IPS-18a (cell line): ENCODE data around the gene TTLL9.
A peak's percentile ranks its signal among the peaks of the same experiment; 100 is the strongest.
"Not testable (repeated sequence)": the region's sequence is repeated elsewhere in the genome, so short reads cannot be mapped to it uniquely, and the experiment has no call there.

Source experiments
- H3K27ac ChIP-seq: one replicate; pipeline ENCODE4 v1.5.1; 2013; ENCODE audit warnings: low read length
- H3K27me3 ChIP-seq: one replicate; pipeline ENCODE4 v1.6.1; 2013; ENCODE audit warnings: mild to moderate bottlenecking, low read length; ENCODE audit not compliant: control insufficient read depth, insufficient read depth
- H3K36me3 ChIP-seq: one replicate; pipeline ENCODE4 v1.6.1; 2013; ENCODE audit warnings: low read depth, low read length; ENCODE audit not compliant: control insufficient read depth
- H3K4me1 ChIP-seq: one replicate; pipeline ENCODE4 v1.6.1; 2013; ENCODE audit warnings: low read depth, low read length; ENCODE audit not compliant: control insufficient read depth
- H3K4me3 ChIP-seq: one replicate; pipeline ENCODE4 v1.5.1; 2013; ENCODE audit warnings: low read length
- H3K9ac ChIP-seq: one replicate; pipeline ENCODE4 v1.6.1; 2013; ENCODE audit warnings: mild to moderate bottlenecking, low read length, moderate library complexity
- H3K9me3 ChIP-seq: one replicate; pipeline ENCODE4 v1.6.1; 2013; ENCODE audit warnings: low read depth, low read length; ENCODE audit not compliant: control insufficient read depth

The TTLL9 gene, protein sequence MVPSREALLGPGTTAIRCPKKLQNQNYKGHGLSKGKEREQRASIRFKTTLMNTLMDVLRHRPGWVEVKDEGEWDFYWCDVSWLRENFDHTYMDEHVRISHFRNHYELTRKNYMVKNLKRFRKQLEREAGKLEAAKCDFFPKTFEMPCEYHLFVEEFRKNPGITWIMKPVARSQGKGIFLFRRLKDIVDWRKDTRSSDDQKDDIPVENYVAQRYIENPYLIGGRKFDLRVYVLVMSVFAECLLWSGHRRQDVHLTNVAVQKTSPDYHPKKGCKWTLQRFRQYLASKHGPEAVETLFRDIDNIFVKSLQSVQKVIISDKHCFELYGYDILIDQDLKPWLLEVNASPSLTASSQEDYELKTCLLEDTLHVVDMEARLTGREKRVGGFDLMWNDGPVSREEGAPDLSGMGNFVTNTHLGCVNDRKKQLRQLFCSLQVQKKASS

DNA sequence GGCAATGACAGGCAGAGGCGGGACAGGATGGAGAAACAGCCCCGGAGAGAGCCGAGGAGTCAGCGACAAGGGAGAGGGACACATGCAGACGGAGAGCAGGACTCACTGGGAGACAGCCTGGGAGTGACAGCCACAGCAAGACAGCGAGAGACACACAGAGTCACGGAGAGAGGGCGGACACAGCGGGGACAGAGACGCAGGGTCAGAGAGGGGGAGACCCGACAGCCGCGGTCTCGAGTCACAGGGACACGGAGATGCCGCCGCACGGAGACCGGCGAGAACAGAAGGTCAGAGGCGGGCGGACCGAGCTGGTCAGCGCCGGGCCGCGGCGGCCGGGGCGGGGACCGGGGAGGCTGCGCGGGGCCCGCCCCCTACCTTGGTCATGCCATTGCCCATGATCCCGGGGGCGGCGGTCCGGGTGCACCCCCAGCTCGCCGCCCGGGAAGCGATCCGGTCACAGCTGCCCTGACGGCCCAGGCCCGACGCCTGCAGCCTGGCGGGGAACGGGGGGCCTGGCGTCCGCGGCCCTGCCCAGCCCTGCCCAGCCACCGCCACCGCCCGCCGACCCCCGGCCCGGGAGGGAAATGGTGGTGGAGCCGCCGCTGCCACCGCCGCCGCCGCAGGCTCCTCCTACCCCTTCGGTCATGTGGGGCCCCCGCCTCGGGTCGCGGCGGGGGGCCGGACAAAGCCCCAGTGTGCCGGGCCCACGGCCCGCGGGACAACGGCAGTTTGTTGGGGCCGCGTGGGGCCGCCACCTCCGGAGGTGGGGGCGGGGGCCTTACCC lies at the start of gene TTLL9, which contains the start of gene DUSP15:
Gene TTLL9 (plus strand): TSS at position 693 of the 784 bp plus-strand sequence. CDS start 493 bp downstream, outside the sequence.
Gene DUSP15 (minus strand): TSS at position 586 of the 784 bp plus-strand sequence. CDS start 190 bp downstream, at position 396.
- H3K27me3 ChIP-seq: peaks cover 32% of the 10 kb centered on the region

DNA sequence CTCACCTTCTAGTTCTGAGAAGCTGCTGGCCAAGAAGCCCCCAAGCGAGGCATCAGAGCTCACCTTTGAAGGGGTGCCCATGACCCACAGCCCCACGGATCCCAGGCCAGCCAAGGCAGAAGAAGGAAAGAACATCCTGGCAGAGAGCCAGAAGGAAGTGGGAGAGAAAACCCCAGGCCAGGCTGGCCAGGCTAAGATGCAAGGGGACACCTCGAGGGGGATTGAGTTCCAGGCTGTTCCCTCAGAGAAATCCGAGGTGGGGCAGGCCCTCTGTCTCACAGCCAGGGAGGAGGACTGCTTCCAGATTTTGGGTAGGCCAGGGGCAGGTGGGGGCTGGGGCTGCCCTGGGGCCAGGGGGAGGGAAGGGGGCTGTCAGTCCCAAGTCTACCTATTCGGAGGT lies 49.0 kb upstream of the TTLL9 start:
- Histone ChIP-seq H3K4me3 (no peak overlapping the region), H3K4me1 (peaks cover 3% of the 10 kb centered on the region), H3K27ac (no peak overlapping the region), H3K9me3 (no peaks in the 10 kb centered on the region), H3K27me3 (no peaks in the 10 kb centered on the region), H3K36me3 (no peaks in the 10 kb centered on the region), H3K9ac (no peak overlapping the region)

More for the DNA sequence above, at the start of gene TTLL9, which contains the start of gene DUSP15:
- Histone ChIP-seq H3K9ac (no peak within 1 kb of the TSS), H3K4me3 (peak within 1 kb of the TSS; percentile 56), H3K36me3 (no peaks in the 10 kb centered on the region), H3K4me1 (peaks cover 3% of the 10 kb centered on the region), H3K27ac (no peak within 1 kb of the TSS), H3K9me3 (no peaks in the 10 kb centered on the region)

DNA sequence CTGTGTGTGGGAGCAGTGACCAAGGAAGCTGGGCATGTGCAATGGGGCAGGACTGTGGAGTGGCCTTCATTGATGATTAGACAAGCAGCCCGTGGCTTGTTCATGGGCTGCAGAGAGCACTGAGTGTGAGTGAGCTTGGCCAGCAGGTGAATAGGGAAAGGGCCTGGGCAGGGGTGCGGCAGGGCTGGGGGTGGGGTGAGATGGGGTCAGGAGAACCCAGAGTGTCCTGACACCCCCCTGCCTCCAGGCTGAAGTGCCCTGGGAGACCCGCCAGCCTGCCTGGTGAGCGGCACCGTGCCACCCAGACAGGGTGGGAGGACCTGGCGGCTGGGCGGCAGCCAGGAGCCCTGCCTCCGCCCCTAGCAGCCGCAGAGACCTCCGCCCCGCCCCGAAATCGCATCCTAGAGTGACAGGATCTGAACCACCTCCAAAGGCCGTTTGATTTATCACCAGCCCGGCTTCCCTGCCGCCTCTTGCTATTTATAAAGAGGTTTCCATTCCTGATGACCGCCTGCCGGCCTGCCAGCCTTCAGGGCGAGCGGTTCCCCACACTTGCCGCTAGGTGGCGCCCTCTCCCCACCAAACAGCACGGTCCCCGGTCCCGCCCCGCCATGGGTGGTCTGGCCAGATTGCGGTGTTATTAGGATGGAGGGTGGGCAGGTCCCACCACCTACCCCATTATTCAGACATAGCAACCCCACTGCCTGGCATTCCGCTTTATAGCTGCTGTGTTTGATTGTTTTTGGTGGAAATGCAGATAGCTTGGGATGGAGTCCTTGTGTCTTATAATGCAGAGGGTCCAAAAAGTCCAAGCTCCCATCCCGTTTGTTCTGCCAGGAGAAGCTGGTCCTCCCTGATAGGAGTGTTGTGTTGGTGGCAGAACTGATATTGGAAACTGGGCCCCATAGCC lies 47.8 kb upstream of the TTLL9 start:
- H3K27me3 ChIP-seq: no peaks in the 10 kb centered on the region
- peaks cover 3% of the 10 kb centered on the region for H3K4me1 ChIP-seq
- H3K4me3 ChIP-seq: no peak overlapping the region
- H3K27ac ChIP-seq: no peak overlapping the region
- no peak overlapping the region for H3K9ac ChIP-seq
- H3K9me3 ChIP-seq: no peaks in the 10 kb centered on the region
- H3K36me3 ChIP-seq: no peaks in the 10 kb centered on the region

DNA sequence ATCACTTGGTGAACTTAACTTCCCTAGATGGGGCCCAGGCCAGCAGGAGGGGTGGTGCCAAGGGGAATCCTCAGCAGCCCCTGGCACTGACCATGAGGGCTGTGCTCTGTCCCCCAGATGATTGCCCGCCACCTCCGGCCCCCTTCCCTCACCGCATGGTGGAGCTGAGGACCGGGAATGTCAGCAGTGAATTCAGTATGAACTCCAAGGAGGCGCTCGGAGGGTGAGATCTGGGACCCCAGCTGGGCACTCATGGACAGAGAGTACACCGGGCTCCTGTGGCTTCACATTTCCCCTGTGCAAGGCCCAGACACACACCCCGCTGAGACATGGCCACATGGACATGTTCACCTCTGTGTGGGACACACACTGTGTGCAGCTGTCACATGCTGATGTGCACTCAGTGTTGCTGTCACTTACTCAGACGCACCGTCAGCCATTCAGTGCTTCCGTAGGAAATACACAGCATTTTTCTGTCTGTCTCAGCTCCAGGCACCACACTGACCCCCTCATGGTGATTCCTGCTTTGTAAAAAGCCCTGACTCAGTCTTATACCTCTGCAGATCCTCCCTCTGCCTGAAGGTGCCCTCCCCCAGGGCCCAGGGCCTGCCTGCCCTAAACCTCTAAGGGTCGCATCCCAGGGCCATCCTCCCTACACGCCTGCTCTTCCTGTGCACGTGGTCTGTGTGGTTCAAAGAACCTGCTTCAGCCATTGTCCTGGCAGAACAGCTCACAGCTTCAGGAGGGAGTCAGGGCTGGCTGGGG lies 46.9 kb upstream of the TTLL9 start:
- Histone ChIP-seq H3K4me1 (peaks cover 3% of the 10 kb centered on the region), H3K27me3 (no peaks in the 10 kb centered on the region), H3K9me3 (no peaks in the 10 kb centered on the region), H3K4me3 (no peak overlapping the region), H3K36me3 (no peaks in the 10 kb centered on the region), H3K9ac (no peak overlapping the region), H3K27ac (no peak overlapping the region)

DNA sequence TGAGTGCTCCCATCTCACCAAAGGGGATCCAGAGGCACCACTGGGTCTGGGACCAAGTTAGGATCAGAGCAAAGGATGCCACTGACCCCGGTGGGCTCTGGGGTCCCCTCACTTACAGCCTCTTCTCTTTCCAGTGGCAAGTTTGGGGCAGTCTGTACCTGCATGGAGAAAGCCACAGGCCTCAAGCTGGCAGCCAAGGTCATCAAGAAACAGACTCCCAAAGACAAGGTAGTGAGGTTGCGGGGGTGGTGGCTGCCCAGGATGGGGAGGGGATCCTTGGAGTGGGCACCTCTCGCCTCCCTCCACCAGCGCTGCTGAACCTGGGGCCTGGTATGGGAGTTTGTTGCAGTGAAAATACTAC lies 46.3 kb upstream of the TTLL9 start:
- Histone ChIP-seq H3K4me3 (no peak overlapping the region), H3K9ac (no peak overlapping the region), H3K36me3 (no peaks in the 10 kb centered on the region), H3K27me3 (no peaks in the 10 kb centered on the region), H3K4me1 (peaks cover 3% of the 10 kb centered on the region), H3K27ac (no peak overlapping the region), H3K9me3 (no peaks in the 10 kb centered on the region)

DNA sequence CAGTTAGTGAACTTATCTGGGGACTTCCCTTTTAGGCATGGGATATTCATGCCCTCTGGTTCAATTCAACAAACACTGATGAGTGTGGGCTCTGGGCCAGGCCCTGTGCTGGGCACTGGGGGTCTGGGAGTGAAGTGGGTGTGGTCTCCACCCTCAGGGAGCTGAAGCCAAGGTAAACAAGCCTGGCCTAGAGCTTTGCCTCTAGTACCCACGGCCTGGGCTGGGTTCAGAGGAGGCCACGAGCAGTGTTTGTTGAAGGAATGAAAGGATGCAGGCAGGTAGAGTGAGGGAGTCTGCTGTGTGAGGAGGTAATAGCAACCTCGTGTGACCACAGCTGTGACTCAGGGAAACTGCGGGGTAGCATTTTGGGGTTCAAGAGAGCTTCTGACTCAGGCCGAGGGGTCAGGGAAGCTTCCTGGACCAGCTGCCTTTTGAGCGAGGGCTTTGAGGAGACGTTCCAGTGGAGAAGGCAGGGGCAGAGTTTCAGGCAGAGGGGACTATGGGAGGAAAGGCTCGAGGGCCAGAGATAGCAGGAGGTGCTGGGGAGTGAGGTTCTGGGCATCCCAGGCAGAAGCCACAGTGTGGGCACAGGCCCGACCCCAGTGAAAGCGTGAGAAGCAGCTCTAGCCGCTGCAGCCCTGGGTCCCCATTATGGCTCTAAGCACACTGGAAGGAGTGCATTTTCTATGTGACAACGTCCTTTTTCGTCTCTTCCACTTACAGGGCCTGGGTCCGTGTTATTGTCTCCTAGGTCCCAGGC lies 45.7 kb upstream of the TTLL9 start:
- Histone ChIP-seq H3K4me3 (no peak overlapping the region), H3K27me3 (no peaks in the 10 kb centered on the region)

DNA sequence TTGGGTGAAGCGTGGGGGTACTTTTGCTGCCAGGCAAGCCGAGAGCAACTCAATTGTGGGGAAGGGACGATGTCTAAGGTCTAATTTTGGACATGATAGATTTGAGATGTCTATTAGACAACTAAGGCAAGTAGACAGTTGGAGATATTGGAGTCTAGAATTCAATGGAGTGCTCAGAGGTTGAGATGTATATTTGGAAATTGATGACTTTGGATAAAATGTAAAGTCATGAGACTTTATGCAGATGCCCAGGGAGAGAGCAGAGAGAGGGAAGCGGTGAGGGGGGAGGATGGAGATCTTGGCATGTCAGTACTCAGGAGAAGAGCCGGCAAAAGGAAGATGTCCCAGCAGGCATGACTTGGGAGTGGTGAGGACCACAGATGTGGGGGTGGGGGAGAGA lies 44.4 kb upstream of the TTLL9 start:
- Histone ChIP-seq H3K4me3 (no peak overlapping the region), H3K27me3 (no peaks in the 10 kb centered on the region), H3K27ac (no peak overlapping the region), H3K9me3 (no peaks in the 10 kb centered on the region), H3K4me1 (peaks cover 3% of the 10 kb centered on the region), H3K36me3 (no peaks in the 10 kb centered on the region), H3K9ac (no peak overlapping the region)

More for the DNA sequence above, 45.7 kb upstream of the TTLL9 start:
- no peak overlapping the region for H3K27ac ChIP-seq
- H3K36me3 ChIP-seq: no peaks in the 10 kb centered on the region
- H3K9ac ChIP-seq: no peak overlapping the region
- no peaks in the 10 kb centered on the region for H3K9me3 ChIP-seq
- H3K4me1 ChIP-seq: peaks cover 3% of the 10 kb centered on the region

DNA sequence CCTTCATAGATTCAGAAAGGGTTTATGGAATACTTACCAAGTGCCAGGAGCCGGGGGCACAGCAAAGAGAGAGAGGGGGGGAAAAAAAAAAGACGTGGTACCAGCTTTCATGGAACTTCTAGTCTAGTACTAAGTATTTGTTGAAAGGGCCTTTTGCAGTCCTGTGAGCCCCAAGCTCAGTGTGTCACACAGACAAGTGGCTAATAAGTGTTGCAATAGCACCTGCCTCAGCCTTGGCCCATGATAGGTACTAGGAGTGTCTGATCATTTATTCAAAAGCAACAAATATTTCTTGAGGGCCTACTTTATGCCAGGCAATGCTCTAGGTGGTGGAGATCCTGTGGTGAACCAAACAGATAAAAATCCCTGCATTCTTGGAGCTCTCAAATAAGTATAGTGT lies 43.4 kb upstream of the TTLL9 start:
- H3K9me3 ChIP-seq: no peaks in the 10 kb centered on the region
- no peak overlapping the region for H3K4me3 ChIP-seq
- peaks cover 3% of the 10 kb centered on the region for H3K4me1 ChIP-seq
- no peak overlapping the region for H3K9ac ChIP-seq
- H3K36me3 ChIP-seq: no peaks in the 10 kb centered on the region
- no peak overlapping the region for H3K27ac ChIP-seq
- H3K27me3 ChIP-seq: no peaks in the 10 kb centered on the region

DNA sequence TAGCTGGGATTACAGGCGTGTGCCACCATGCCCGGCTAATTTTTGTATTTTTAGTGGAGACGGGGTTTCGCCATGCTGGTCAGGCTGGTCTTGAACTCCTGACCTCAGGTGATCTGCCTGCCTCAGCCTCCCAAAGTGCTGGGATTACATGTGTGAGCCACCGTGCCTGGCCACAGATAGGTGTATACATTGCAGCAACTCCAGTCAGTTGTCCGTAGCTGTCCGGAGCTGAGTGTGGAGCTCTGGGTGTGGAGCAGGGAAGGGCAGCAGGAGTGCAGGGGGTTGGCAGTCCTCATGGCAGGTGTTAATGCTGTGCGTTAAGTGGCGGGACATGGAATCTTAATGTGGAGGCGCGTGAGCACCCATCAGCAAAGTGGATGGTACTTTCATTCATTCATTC lies 42.4 kb upstream of the TTLL9 start:
- H3K36me3 ChIP-seq, H3K4me3 ChIP-seq, H3K9me3 ChIP-seq, H3K9ac ChIP-seq, H3K27me3 ChIP-seq, H3K4me1 ChIP-seq, H3K27ac ChIP-seq: not testable (repeated sequence)

DNA sequence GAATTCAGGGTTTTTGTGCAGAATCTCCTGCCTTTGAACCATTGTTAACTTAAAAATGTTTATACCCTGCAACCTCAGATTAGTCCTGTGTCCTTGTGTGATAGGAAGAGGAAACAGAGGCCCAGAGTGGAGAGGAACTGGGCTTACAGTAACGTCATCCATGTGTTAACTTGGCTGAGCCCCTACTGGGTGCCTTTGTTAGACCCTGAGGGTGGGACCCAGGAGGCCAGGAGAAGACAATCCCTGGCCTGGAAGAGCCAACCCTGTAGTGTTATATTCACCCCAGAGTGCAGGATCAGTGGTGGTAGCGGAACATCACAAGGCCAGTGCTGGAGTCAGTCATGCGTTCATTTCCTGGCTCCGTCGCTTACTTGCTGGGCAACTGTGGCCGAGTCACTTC lies 40.7 kb upstream of the TTLL9 start:
- Histone ChIP-seq H3K9me3 (no peaks in the 10 kb centered on the region), H3K9ac (no peak overlapping the region)

More for the DNA sequence above, 40.7 kb upstream of the TTLL9 start:
- Histone ChIP-seq H3K27ac (no peak overlapping the region), H3K4me3 (no peak overlapping the region), H3K36me3 (no peaks in the 10 kb centered on the region), H3K4me1 (no peaks in the 10 kb centered on the region), H3K27me3 (no peaks in the 10 kb centered on the region)
